Measurements from ENCODE around the gene PPARG. TPM values are rescaled to one million over a fixed set of nuclear protein-coding genes. Genes with fewer than 3 reads are reported as not detected.

The PPARG gene
- total and polyA plus RNA-seq, 4 donors, result 8.3 to 41.4 (median 26.2) TPM

DNA sequence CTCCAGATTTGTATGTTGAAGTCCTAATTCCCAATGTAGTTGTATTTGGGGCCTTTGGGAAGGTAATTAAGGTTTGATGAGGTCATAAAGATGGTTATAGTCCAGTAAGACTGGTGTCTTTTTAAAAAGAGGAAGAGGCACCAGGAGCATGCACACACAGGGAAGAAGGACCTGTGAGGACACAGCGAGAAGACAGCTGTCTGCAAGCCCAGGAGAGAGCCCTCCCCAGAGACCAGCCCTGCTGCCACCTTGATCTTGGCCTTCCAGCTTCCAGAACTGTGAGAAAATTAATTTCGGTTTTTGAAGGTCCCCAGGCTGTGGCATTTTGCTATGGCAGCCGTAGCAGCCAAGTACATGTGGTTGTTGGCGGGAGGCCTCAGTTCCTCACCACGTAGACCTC is 162.6 kb downstream of the PPARG start:
- TF ChIP-seq, protein P1, sequence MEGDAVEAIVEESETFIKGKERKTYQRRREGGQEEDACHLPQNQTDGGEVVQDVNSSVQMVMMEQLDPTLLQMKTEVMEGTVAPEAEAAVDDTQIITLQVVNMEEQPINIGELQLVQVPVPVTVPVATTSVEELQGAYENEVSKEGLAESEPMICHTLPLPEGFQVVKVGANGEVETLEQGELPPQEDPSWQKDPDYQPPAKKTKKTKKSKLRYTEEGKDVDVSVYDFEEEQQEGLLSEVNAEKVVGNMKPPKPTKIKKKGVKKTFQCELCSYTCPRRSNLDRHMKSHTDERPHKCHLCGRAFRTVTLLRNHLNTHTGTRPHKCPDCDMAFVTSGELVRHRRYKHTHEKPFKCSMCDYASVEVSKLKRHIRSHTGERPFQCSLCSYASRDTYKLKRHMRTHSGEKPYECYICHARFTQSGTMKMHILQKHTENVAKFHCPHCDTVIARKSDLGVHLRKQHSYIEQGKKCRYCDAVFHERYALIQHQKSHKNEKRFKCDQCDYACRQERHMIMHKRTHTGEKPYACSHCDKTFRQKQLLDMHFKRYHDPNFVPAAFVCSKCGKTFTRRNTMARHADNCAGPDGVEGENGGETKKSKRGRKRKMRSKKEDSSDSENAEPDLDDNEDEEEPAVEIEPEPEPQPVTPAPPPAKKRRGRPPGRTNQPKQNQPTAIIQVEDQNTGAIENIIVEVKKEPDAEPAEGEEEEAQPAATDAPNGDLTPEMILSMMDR (IDR thresholded peaks at IDR 0.05; ENCODE audit: control extremely low read depth, extremely low read depth), result no peak
- no peak overlapping the region for H3K9ac ChIP-seq (ENCODE audit: insufficient read depth in 1 of 2, low read length in 2 of 2)
- H3K4me1 ChIP-seq (ENCODE audit: control insufficient read depth in 5 of 5, insufficient read depth in 5 of 5, low read length in 5 of 5), result peaks cover 0 to 3% (median 0%) of the 10 kb centered on the region in 5 donors
- no peak for ATAC-seq (ENCODE audit: insufficient read depth, low FRiP score)
- H3K9me3 ChIP-seq (ENCODE audit: control insufficient read depth in 4 of 4, insufficient read depth in 3 of 4, low read length in 3 of 4), result no peaks in the 10 kb centered on the region
- no peaks in the 10 kb centered on the region for H3K27me3 ChIP-seq (ENCODE audit: control insufficient read depth in 3 of 3, insufficient read depth in 3 of 3, low read length in 2 of 3)
- H3K27ac ChIP-seq (ENCODE audit: low read depth in 1 of 2, low read length in 1 of 2), result no peak overlapping the region
- DNase-seq, result no peak
- 89 to 91% methylated on average over 5 of the region's 5 CpGs for WGBS, 2 donors
- H3K4me3 ChIP-seq, result no peak overlapping the region
- no peaks in the 10 kb centered on the region for H3K36me3 ChIP-seq (ENCODE audit: control insufficient read depth in 4 of 4, insufficient read depth in 4 of 4, low read length in 4 of 4)

DNA sequence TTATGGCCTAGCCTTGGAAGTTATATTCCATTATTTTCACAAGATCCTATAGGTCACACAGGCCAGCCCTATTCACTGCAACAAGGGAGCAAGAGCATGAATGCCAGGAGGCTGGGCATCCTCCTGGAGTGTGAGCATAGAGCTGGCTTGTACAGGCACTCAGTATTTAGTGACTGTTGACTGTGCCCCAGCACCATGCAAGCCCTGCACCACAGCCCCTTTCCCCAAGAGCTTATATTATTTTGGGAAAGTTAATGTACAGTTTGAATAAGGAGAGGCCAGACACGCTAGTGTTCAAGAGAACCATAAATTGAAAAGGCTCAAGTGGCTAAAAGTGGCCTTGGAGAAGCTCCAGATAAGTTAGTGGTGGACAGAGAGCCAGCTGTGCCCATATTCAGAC is 163.1 kb downstream of the PPARG start:
- Histone ChIP-seq H3K9me3 (ENCODE audit: control insufficient read depth in 4 of 4, insufficient read depth in 3 of 4, low read length in 3 of 4) (no peaks in the 10 kb centered on the region), H3K4me3 (no peak overlapping the region), H3K4me1 (ENCODE audit: control insufficient read depth in 5 of 5, insufficient read depth in 5 of 5, low read length in 5 of 5) (peaks cover 0 to 3% (median 0%) of the 10 kb centered on the region in 5 donors), H3K9ac (ENCODE audit: insufficient read depth in 1 of 2, low read length in 2 of 2) (no peak overlapping the region), H3K27ac (ENCODE audit: low read depth in 1 of 2, low read length in 1 of 2) (no peak overlapping the region), H3K36me3 (ENCODE audit: control insufficient read depth in 4 of 4, insufficient read depth in 4 of 4, low read length in 4 of 4) (no peaks in the 10 kb centered on the region), H3K27me3 (ENCODE audit: control insufficient read depth in 3 of 3, insufficient read depth in 3 of 3, low read length in 2 of 3) (no peaks in the 10 kb centered on the region)
- ATAC-seq (ENCODE audit: insufficient read depth, low FRiP score) (no peak), DNase-seq (no peak)
- TF ChIP-seq, protein P1 (IDR thresholded peaks at IDR 0.05; ENCODE audit: control extremely low read depth, extremely low read depth), result no peak
- 80 to 84% methylated on average over 1 of the region's 1 CpG for WGBS, 2 donors

DNA sequence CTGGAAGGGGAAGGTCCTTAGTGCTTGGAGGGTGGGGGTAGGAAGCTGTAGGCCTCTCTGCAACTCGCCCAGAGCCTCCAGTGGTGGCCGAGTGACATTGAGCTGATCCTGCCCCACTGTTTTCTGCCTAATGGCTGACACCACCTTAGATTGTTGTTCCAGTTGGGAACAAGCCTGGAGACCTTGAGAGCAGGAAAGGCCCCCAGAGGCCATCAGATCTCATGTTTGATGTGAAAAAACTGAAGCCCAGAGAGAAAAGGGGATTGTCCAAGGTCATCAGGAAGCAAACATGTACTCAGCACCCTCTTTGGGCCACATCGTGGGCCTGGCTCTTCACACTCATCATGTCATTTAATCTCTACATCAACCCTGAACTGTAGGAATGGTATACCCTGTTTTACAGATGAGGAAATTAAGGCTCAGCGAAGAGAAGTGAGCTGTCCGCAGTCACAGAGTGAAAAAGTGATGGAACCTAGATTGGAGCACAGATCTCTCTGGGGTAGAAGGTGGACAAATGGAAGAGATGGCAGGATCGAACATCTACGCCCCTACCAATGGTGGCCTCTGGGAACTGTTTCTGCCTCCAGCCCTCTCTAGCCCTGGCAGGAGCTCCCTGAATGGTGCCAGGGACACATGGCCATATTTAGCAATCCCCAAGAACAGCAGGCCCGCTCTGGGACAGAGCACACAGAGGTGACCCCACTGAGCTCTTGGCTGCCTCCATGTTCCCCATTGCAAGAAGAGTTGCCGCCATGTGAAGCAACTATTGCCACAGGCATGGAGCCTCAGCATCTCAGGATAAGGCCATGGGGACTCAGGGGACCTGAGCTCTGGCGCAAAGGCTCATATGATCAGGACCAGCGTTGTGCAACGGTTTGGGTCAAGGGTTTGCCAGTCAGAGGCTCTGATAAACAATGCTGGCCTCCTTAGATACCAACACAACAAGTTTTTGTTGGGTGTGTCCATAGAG is 163.8 kb downstream of the PPARG start:
- H3K36me3 ChIP-seq (ENCODE audit: control insufficient read depth in 4 of 4, insufficient read depth in 4 of 4, low read length in 4 of 4), result no peaks in the 10 kb centered on the region
- H3K4me1 ChIP-seq (ENCODE audit: control insufficient read depth in 5 of 5, insufficient read depth in 5 of 5, low read length in 5 of 5), result peaks cover 0 to 3% (median 0%) of the 10 kb centered on the region in 5 donors
- TF ChIP-seq, protein P1 (IDR thresholded peaks at IDR 0.05; ENCODE audit: control extremely low read depth, extremely low read depth), result no peak
- no peaks in the 10 kb centered on the region for H3K9me3 ChIP-seq (ENCODE audit: control insufficient read depth in 4 of 4, insufficient read depth in 3 of 4, low read length in 3 of 4)
- no peak overlapping the region for H3K4me3 ChIP-seq
- no peak overlapping the region for H3K9ac ChIP-seq (ENCODE audit: insufficient read depth in 1 of 2, low read length in 2 of 2)
- ATAC-seq (ENCODE audit: insufficient read depth, low FRiP score) (peak; percentile 46), DNase-seq (no peak)
- 89 to 90% methylated on average over 12 of the region's 12 CpGs for WGBS, 2 donors
- no peak overlapping the region for H3K27ac ChIP-seq (ENCODE audit: low read depth in 1 of 2, low read length in 1 of 2)
- H3K27me3 ChIP-seq (ENCODE audit: control insufficient read depth in 3 of 3, insufficient read depth in 3 of 3, low read length in 2 of 3), result no peaks in the 10 kb centered on the region

Data from lung (tissue), 12 donors.